WERI-Rb-1 (cell line): Measurements from ENCODE around the gene KRT14.

Experiments used
- DNase-seq: peaks from one replicate; pipeline ENCODE4 v3.0.0-alpha.2; 2020
- H3K27ac ChIP-seq: fragments of 250-450 bp; sonication (Bioruptor Pico); 2 replicates; pipeline ENCODE4 v1.5.1; 2020; ENCODE audit warnings: mild to moderate bottlenecking, moderate library complexity
- H3K27me3 ChIP-seq: fragments of 250-450 bp; sonication (Bioruptor Pico); 2 replicates; pipeline ENCODE4 v1.5.1; 2021; ENCODE audit warnings: mild to moderate bottlenecking, low read depth, moderate library complexity; ENCODE audit not compliant: insufficient read depth, severe bottlenecking
- H3K36me3 ChIP-seq: fragments of 250-450 bp; sonication (Bioruptor Pico); 2 replicates; pipeline ENCODE4 v1.5.1; 2020; ENCODE audit warnings: mild to moderate bottlenecking, moderate library complexity
- H3K4me3 ChIP-seq: 2 replicates; pipeline ENCODE4 v1.5.1; 2011; ENCODE audit warnings: low read depth, mild to moderate bottlenecking, control low read depth, low read length
- H3K9me3 ChIP-seq: fragments of 250-450 bp; sonication (Bioruptor Pico); 2 replicates; pipeline ENCODE4 v1.5.1; 2021; ENCODE audit warnings: mild to moderate bottlenecking, moderate library complexity; ENCODE audit not compliant: severe bottlenecking
- TF ChIP-seq, protein P1 (sequence below): IDR thresholded peaks from 2 replicates; pipeline ENCODE4 v1.5.1; 2011; ENCODE audit warnings: low read depth, mild to moderate bottlenecking, control low read depth, inconsistent platforms, low read length

KRT14 gene

DNA sequence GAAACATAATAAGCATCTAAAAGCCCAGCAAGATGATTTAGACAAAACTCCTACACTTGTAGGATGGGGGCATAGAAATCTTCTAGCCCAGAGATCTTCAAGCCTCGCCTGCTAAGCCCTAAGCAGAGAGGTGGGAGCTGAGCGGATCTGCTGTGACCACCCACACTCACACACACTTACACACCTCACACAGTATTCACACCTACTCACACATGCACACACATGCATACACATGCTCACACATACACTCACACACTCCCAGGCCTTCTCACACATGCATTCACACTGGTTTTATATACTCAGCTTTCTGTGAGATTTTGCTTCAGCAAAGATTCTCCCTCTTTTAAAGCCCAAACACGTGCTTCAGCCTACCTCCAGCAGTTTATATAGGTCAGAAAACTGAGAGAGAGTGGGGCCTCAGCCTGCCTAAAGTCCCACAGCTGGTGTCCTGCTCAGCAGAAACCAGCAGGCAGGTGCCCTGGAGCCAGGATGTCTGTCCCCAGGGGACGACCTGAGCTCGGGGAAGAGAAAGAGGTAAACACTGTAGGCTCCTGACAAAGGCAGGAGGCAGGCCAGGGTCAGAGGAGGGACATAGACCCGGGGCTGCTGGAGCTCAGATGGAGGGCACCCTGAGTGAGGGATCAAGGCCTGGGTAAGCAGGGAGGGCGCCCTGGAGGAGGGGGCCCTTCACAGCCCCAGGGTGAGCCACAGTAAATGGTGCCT, 46.6 kb downstream of the KRT14 start:
- no peak overlapping the region for H3K4me3 ChIP-seq
- DNase-seq: peak; percentile 74
- TF ChIP-seq, protein P1, sequence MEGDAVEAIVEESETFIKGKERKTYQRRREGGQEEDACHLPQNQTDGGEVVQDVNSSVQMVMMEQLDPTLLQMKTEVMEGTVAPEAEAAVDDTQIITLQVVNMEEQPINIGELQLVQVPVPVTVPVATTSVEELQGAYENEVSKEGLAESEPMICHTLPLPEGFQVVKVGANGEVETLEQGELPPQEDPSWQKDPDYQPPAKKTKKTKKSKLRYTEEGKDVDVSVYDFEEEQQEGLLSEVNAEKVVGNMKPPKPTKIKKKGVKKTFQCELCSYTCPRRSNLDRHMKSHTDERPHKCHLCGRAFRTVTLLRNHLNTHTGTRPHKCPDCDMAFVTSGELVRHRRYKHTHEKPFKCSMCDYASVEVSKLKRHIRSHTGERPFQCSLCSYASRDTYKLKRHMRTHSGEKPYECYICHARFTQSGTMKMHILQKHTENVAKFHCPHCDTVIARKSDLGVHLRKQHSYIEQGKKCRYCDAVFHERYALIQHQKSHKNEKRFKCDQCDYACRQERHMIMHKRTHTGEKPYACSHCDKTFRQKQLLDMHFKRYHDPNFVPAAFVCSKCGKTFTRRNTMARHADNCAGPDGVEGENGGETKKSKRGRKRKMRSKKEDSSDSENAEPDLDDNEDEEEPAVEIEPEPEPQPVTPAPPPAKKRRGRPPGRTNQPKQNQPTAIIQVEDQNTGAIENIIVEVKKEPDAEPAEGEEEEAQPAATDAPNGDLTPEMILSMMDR: no peak
- no peaks in the 10 kb centered on the region for H3K27me3 ChIP-seq
- H3K36me3 ChIP-seq: no peaks in the 10 kb centered on the region
- peak overlapping the region; percentile 52 for H3K27ac ChIP-seq
- peaks cover 2% of the 10 kb centered on the region for H3K9me3 ChIP-seq

DNA sequence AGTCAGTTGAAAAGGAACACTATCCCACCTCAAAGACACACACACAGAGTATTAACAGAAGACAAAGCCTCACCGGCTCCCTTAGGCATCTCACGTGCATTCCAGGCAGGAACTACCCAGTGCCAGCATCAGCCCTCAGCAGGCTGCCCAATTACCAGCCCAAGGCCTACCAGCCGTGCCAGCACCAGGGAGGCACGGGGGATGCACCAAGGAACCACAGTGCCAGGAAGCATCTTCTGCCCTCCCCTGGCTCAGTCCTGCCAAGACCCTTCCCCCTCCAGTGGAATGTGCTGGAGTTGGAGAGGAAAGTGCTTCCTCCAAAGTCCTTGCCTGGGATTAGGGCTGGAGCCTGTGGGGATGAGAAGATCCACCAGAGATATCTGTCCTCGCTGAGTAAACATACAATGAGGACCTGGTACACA, 47.6 kb downstream of the KRT14 start:
- no peak overlapping the region for H3K4me3 ChIP-seq
- no peak for DNase-seq
- H3K36me3 ChIP-seq: no peaks in the 10 kb centered on the region
- no peak overlapping the region for H3K27ac ChIP-seq
- no peaks in the 10 kb centered on the region for H3K27me3 ChIP-seq
- TF ChIP-seq, protein P1: no peak
- H3K9me3 ChIP-seq: peaks cover 2% of the 10 kb centered on the region

DNA sequence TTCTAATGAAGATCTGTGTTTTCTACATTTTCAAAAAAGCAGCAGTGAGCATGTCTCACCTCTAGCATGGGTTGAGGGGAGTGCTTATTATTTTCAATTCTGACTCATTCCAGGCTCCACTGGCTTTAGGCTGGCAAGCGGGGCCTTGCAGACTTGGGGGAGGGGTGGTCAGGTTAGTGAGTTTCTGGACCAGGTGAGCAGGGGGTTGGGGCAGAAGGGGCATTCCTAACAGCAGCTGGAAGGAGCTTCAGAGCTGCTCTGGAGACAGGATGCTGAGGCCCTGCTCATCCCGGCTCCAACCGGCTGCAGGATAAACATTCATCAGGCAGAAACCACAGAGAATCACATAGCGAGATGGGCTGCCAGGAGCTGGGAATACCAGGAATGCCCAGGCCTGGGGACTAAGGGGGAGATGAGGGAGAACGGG, 48.1 kb downstream of the KRT14 start:
- Histone ChIP-seq H3K27ac (no peak overlapping the region), H3K27me3 (no peaks in the 10 kb centered on the region), H3K9me3 (peaks cover 2% of the 10 kb centered on the region), H3K4me3 (no peak overlapping the region), H3K36me3 (no peaks in the 10 kb centered on the region)
- DNase-seq: no peak
- TF ChIP-seq, protein P1: no peak

DNA sequence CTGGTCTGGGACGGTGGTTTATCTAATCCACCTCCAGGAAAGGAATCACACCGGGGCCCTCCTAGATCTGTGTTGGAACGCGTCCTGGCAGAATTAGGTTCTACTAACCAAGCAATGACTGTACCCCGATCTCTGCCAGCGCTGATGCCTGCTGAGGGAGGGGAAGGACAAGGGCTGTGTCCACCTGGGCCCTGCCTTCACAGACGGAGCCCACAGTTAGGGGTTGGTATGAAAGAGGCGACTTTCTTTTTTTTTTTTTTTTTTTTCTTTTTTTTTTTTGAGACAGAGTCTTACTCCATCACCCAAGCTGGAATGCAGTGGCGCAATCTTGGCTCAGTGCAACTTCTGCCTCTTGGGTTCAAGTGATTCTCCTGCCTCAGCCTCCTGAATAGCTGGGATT, 48.7 kb downstream of the KRT14 start:
- Histone ChIP-seq H3K36me3 (no peaks in the 10 kb centered on the region), H3K9me3 (peaks cover 2% of the 10 kb centered on the region), H3K27me3 (no peaks in the 10 kb centered on the region), H3K27ac (no peak overlapping the region), H3K4me3 (no peak overlapping the region)
- DNase-seq: no peak
- TF ChIP-seq, protein P1: no peak

DNA sequence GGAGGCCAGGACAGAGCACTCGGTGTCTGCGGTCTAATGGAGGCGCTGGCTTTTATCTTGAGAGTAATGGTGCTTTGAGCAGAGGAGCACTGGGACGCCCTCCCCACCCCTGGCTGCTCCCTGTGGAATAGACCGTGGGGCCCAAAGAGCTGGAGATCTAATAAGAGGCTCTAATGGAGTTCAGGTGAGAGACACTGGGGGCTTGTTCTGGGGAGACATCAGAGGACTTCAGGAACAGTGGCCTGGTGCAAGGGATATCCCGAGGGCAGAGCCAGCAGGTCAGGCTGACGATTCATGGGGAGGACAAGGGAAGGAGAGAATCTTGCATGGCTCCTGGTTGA, 49.1 kb downstream of the KRT14 start:
- peaks cover 2% of the 10 kb centered on the region for H3K9me3 ChIP-seq
- no peak for DNase-seq
- no peaks in the 10 kb centered on the region for H3K27me3 ChIP-seq
- TF ChIP-seq, protein P1: no peak
- H3K36me3 ChIP-seq: no peaks in the 10 kb centered on the region
- H3K27ac ChIP-seq: no peak overlapping the region
- no peak overlapping the region for H3K4me3 ChIP-seq
